IMR-90 (cell line): ENCODE results near the gene CC2D1A. TPM values are rescaled to one million over a fixed set of nuclear protein-coding genes. Genes with fewer than 3 reads are reported as not detected.
A peak's percentile ranks its signal among the peaks of the same experiment; 100 is the strongest.

Experiments used
- ATAC-seq: fragments of 200-7000 bp; cut with Tn5 transposase; 2 replicates; pipeline ENCODE4 v1.9.1; 2020; ENCODE audit warnings: low read depth, mild to moderate bottlenecking, moderate library complexity
- BruUV-seq: library from RNA; stranded (reverse); fragments of 400-500 nt; replicated peaks from 2 replicates; lab custom pipeline; 2021; lab: Mats Ljungman, UMichigan
- CTCF ChIA-PET: fragments of 300-600 bp; formaldehyde crosslinking; extraction: SDS; loops from one replicate; lab custom pipeline; 2021; ENCODE audit warnings: antibody characterized with exemption; lab: Yijun Ruan, JAX
- POLR2A ChIA-PET: fragments of 300-600 bp; sonication (Branson Sonifier 250); formaldehyde crosslinking; loops from one replicate; lab custom pipeline; 2022; ENCODE audit warnings: antibody characterized with exemption; ENCODE audit not compliant: unreplicated experiment; lab: Charles Lee
- DNase-seq: peaks from one replicate; pipeline ENCODE4 v3.0.0; 2013
- H2AFZ ChIP-seq: replicated peaks from 2 replicates; pipeline ENCODE3; 2013; ENCODE audit warnings: low read length, mild to moderate bottlenecking; ENCODE audit not compliant: poor library complexity
- H2AK5ac ChIP-seq: 2 replicates; pipeline ENCODE4 v1.6.1; 2013; ENCODE audit warnings: low read depth, low read length, inconsistent platforms
- H2AK9ac ChIP-seq: replicated peaks from 2 replicates; pipeline ENCODE3; 2013; ENCODE audit warnings: mild to moderate bottlenecking, low read depth, low read length, moderate library complexity; ENCODE audit not compliant: poor library complexity
- H2BK120ac ChIP-seq: 2 replicates; pipeline ENCODE4 v1.6.1; 2013; ENCODE audit warnings: low read depth, low read length, inconsistent platforms
- H2BK15ac ChIP-seq: 3 replicates; pipeline ENCODE4 v1.6.1; 2013; ENCODE audit warnings: low read depth, low read length, inconsistent platforms
- H2BK20ac ChIP-seq: 2 replicates; pipeline ENCODE4 v1.6.1; 2013; ENCODE audit warnings: low read depth, mild to moderate bottlenecking, inconsistent platforms, low read length, moderate library complexity
- H2BK5ac ChIP-seq: 2 replicates; pipeline ENCODE4 v1.6.1; 2013; ENCODE audit warnings: mild to moderate bottlenecking, low read depth, low read length, inconsistent platforms; ENCODE audit not compliant: poor library complexity, severe bottlenecking
- H3K14ac ChIP-seq: replicated peaks from 2 replicates; pipeline ENCODE4 v1.6.1; 2013; ENCODE audit warnings: low read depth, low read length, inconsistent platforms
- H3K18ac ChIP-seq: 2 replicates; pipeline ENCODE4 v1.6.1; 2013; ENCODE audit warnings: low read depth, low read length, control low read depth
- H3K23ac ChIP-seq: 2 replicates; pipeline ENCODE4 v1.6.1; 2013; ENCODE audit warnings: low read depth, low read length, inconsistent platforms
- H3K27ac ChIP-seq: 2 replicates; pipeline ENCODE4 v1.5.1; 2013; ENCODE audit warnings: mild to moderate bottlenecking, control low read depth, low read length; ENCODE audit not compliant: insufficient read depth
- H3K27me3 ChIP-seq: 2 replicates; pipeline ENCODE4 v1.6.1; 2013; ENCODE audit warnings: low read length; ENCODE audit not compliant: control insufficient read depth, insufficient read depth
- H3K36me3 ChIP-seq: 2 replicates; pipeline ENCODE4 v1.6.1; 2013; ENCODE audit warnings: low read length, mixed read lengths; ENCODE audit not compliant: control insufficient read depth, insufficient read depth
- H3K4ac ChIP-seq: 2 replicates; pipeline ENCODE4 v1.6.1; 2013; ENCODE audit warnings: low read depth, low read length, inconsistent platforms
- H3K4me1 ChIP-seq: 2 replicates; pipeline ENCODE4 v1.6.1; 2013; ENCODE audit warnings: low read length, mixed read lengths; ENCODE audit not compliant: control insufficient read depth, insufficient read depth
- H3K4me2 ChIP-seq: 2 replicates; pipeline ENCODE4 v1.6.1; 2013; ENCODE audit warnings: low read depth, mild to moderate bottlenecking, control low read depth, low read length, moderate library complexity
- H3K4me3 ChIP-seq: 2 replicates; pipeline ENCODE4 v1.5.1; 2013; ENCODE audit warnings: low read depth, mild to moderate bottlenecking, control low read depth, low read length, moderate library complexity; ENCODE audit not compliant: insufficient read depth
- H3K56ac ChIP-seq: 2 replicates; pipeline ENCODE4 v1.6.1; 2013; ENCODE audit warnings: low read length, inconsistent platforms; ENCODE audit not compliant: insufficient read depth; ENCODE audit errors: extremely low read depth
- H3K79me1 ChIP-seq, 2 experiments: 2 replicates each; pipeline ENCODE4 v1.6.1; 2013; ENCODE audit warnings: low read length in 2 of 2, inconsistent platforms in 1 of 2, low read depth in 1 of 2
- H3K9ac ChIP-seq: 2 replicates; pipeline ENCODE4 v1.6.1; 2013; ENCODE audit warnings: low read depth, low read length, control low read depth
- H3K9me1 ChIP-seq: 2 replicates; pipeline ENCODE4 v1.6.1; 2013; ENCODE audit warnings: low read length, inconsistent platforms; ENCODE audit not compliant: insufficient read depth
- H3K9me3 ChIP-seq: 2 replicates; pipeline ENCODE4 v1.6.1; 2013; ENCODE audit warnings: low read length; ENCODE audit not compliant: control insufficient read depth, insufficient read depth
- H4K20me1 ChIP-seq: 2 replicates; pipeline ENCODE4 v1.6.1; 2013; ENCODE audit warnings: low read length, inconsistent platforms; ENCODE audit not compliant: insufficient read depth
- H4K5ac ChIP-seq: 2 replicates; pipeline ENCODE4 v1.6.1; 2013; ENCODE audit warnings: mild to moderate bottlenecking, low read depth, low read length, control low read depth
- H4K8ac ChIP-seq, 2 experiments: 2 replicates each; pipeline ENCODE4 v1.6.1; 2013; ENCODE audit warnings: low read depth in 2 of 2, low read length in 2 of 2, control low read depth in 1 of 2, inconsistent platforms in 1 of 2
- H4K91ac ChIP-seq: 2 replicates; pipeline ENCODE4 v1.6.1; 2013; ENCODE audit warnings: low read depth, low read length, inconsistent platforms; ENCODE audit not compliant: insufficient read depth
- CEBPB ChIP-seq: IDR thresholded peaks from 2 replicates; pipeline ENCODE4 v1.6.1; 2012; ENCODE audit warnings: low read depth, low read length, improper control_type of control experiment
- CHD1 ChIP-seq: IDR thresholded peaks from 2 replicates; pipeline ENCODE4 v1.6.1; 2012; ENCODE audit warnings: low read depth, low read length, improper control_type of control experiment
- MAZ ChIP-seq: IDR thresholded peaks from 2 replicates; pipeline ENCODE4 v1.6.1; 2012; ENCODE audit warnings: low read depth, mild to moderate bottlenecking, low read length, improper control_type of control experiment, moderate library complexity, borderline replicate concordance
- NFE2L2 ChIP-seq: fragments of 150-350 bp; IDR thresholded peaks from 2 replicates; pipeline ENCODE4 v1.6.1; 2016; ENCODE audit warnings: low read depth, mild to moderate bottlenecking, low read length
- RAD21 ChIP-seq: IDR thresholded peaks from 2 replicates; pipeline ENCODE4 v1.6.1; 2012; ENCODE audit warnings: low read length, improper control_type of control experiment
- RFX5 ChIP-seq: IDR thresholded peaks from 2 replicates; pipeline ENCODE4 v1.8.0; 2012; ENCODE audit warnings: low read depth, mild to moderate bottlenecking, low read length, moderate library complexity
- WGBS, 2 experiments: methylation state at CpG; one replicate each; pipeline versions ENCODE4 v1.1.5 to v1.1.7; 2013; ENCODE audit warnings: missing lambda C conversion rate in 2 of 2; ENCODE audit not compliant: insufficient read length in 1 of 2; ENCODE audit errors: extremely low coverage in 2 of 2; 5-methylcytosine and 5-hydroxymethylcytosine counted together
- dilution Hi-C: fragments of 300-500 bp; cut with HindIII; formaldehyde crosslinking; loops from one replicate; pipeline ENCODE4 v1.14.3; 2018; ENCODE audit warnings: low sequenced_read_pairs; ENCODE audit not compliant: unreplicated experiment
- in situ Hi-C: fragments of 300-500 bp; cut with MboI; formaldehyde crosslinking; loops from 3 replicates; pipeline ENCODE4 v1.14.3; 2019; ENCODE audit warnings: low sequenced_read_pairs, inconsistent platforms, mixed read lengths
- intact Hi-C: fragments of 100-400 bp; cut with micrococcal nuclease; formaldehyde crosslinking; loops from 2 replicates; pipeline ENCODE4 v1.10.0; 2022
- polyA plus RNA-seq, 3 experiments: library from polyadenylated mRNA; depleted of rRNA; stranded (reverse); fragments of >200 nt; gene quantifications; 2 replicates each; pipeline ENCODE4 v1.2.3, GENCODE V29; 2012; ENCODE audit warnings: low replicate concordance in 1 of 3
- total RNA-seq: library from RNA; depleted of rRNA; stranded (reverse); fragments of >200 nt; gene quantifications from 2 replicates; pipeline ENCODE4 v1.2.3, GENCODE V29; 2012
- TF ChIP-seq, protein P1 (sequence below): fragments of 150-350 bp; IDR thresholded peaks from 2 replicates; pipeline ENCODE4 v1.6.1; 2017; ENCODE audit warnings: mild to moderate bottlenecking, antibody characterized with exemption, low read length, low read depth
- TF ChIP-seq, protein P2 (sequence below): conservative IDR thresholded peaks from 2 replicates; pipeline ENCODE4 v1.5.1; 2012; ENCODE audit warnings: mild to moderate bottlenecking, low read depth, low read length, improper control_type of control experiment

The CC2D1A gene
- total and polyA plus RNA-seq, 2 of the 4 experiments (the other 2 are of a cell fraction) = 4.1 to 14.7 TPM

DNA sequence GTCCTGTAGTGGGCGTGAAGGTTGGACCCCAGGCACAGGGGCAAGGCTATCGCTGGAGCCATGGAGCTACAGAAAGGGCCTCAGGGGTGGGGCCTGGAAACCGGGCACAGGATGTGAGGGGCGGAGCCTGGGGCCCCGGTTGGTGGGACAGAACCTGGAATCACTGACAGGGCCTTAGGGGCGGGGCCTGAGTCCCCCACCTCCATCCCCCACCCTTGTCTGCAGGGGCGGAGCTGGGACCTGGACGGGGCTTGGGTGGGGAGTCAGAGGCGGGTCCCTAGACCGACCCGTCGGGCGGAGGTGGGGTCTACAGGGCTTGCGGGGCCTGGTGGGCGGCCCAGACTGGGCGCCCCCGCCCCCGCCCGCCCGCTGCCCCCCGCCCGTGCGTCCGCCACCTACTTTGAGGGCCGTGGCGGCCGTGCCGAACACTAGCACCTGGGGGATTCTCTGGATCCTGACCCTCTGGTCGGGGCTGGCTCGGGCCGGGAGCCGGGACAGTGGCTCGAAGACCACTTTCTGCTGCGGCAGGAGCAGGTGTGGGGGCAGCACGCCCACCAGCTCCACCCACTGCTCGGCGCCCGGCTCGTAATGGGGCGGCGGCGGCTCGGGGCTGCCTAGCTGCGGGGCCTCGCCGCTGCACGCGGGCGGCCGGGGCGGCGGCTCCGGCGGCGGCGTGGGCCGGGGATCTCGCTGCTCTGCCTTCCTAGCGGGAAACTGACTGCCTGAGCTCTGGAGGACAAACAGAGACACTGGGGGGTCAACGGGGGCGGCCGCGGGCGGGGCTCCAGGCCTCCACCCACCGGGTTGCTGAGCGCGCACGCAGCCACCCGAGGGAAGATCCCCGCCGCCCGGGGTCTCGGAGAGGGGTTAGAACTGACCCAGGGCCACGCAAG is 72.6 kb downstream of the CC2D1A start:
- Histone ChIP-seq H3K9me1 (no peaks in the 10 kb centered on the region), H3K56ac (no peak overlapping the region), H2BK20ac (no peak overlapping the region), H3K4me2 (no peak overlapping the region), H4K5ac (no peak overlapping the region), H4K91ac (no peak overlapping the region), H2AK5ac (no peak overlapping the region), H4K20me1 (no peaks in the 10 kb centered on the region), H3K27ac (no peak overlapping the region), H3K9ac (no peak overlapping the region), H3K4ac (no peak overlapping the region), H3K36me3 (peaks cover 12% of the 10 kb centered on the region; the same call in 1 of the 2 replicates), H4K8ac (no peak overlapping the region), H3K23ac (no peak overlapping the region), H3K18ac (no peak overlapping the region), H2AK9ac (peak overlapping the region; percentile 16), H3K4me1 (no peaks in the 10 kb centered on the region), H2BK15ac (no peak overlapping the region), H2BK120ac (no peak overlapping the region), H3K27me3 (no peaks in the 10 kb centered on the region), H3K4me3 (no peak overlapping the region), H2BK5ac (no peak overlapping the region), H3K9me3 (no peaks in the 10 kb centered on the region), H2AFZ (peak overlapping the region; percentile 58), H3K14ac (no peak overlapping the region), H3K79me1 (no peaks in the 10 kb centered on the region)
- dilution Hi-C loops (no loop called here), intact Hi-C loops (no loop called here), in situ Hi-C loops (no loop called here)
- 30% methylated on average over 17 of the region's 74 CpGs; no CpG with 5 or more reads in 1 of the 2 experiments for WGBS, 2 experiments
- CTCF ChIA-PET = no interaction called here
- no TSS peak for BruUV-seq
- POLR2A ChIA-PET = no interaction called here
- TF ChIP-seq RAD21 (no peak), MAZ (no peak), CHD1 (no peak), CEBPB (no peak), NFE2L2 (no peak), RFX5 (no peak)
- TF ChIP-seq, protein P1, sequence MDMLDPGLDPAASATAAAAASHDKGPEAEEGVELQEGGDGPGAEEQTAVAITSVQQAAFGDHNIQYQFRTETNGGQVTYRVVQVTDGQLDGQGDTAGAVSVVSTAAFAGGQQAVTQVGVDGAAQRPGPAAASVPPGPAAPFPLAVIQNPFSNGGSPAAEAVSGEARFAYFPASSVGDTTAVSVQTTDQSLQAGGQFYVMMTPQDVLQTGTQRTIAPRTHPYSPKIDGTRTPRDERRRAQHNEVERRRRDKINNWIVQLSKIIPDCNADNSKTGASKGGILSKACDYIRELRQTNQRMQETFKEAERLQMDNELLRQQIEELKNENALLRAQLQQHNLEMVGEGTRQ = no peak
- TF ChIP-seq, protein P2, sequence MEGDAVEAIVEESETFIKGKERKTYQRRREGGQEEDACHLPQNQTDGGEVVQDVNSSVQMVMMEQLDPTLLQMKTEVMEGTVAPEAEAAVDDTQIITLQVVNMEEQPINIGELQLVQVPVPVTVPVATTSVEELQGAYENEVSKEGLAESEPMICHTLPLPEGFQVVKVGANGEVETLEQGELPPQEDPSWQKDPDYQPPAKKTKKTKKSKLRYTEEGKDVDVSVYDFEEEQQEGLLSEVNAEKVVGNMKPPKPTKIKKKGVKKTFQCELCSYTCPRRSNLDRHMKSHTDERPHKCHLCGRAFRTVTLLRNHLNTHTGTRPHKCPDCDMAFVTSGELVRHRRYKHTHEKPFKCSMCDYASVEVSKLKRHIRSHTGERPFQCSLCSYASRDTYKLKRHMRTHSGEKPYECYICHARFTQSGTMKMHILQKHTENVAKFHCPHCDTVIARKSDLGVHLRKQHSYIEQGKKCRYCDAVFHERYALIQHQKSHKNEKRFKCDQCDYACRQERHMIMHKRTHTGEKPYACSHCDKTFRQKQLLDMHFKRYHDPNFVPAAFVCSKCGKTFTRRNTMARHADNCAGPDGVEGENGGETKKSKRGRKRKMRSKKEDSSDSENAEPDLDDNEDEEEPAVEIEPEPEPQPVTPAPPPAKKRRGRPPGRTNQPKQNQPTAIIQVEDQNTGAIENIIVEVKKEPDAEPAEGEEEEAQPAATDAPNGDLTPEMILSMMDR = no peak
- no peak for DNase-seq
- ATAC-seq = no peak; the same call in none of the 2 replicates
